Ovary (tissue), 9 donors: ENCODE results near the gene RAB15. TPM values are rescaled to one million over a fixed set of nuclear protein-coding genes. Genes with fewer than 3 reads are reported as not detected.

Source experiments
- DNase-seq, 5 donors: peaks; one replicate each; pipeline ENCODE4 v3.0.0-alpha.2; 2019 to 2020
- H3K27ac ChIP-seq, 2 donors: fragments of 200-600 bp; one replicate each; pipeline versions ENCODE4 v1.5.1 to v1.8.0; 2019 to 2022
- H3K27me3 ChIP-seq: fragments of 200-600 bp; one replicate; pipeline ENCODE4 v1.8.0; 2022
- H3K36me3 ChIP-seq: fragments of 200-600 bp; sonication (generic); one replicate; pipeline ENCODE4 v1.5.1; 2019
- H3K4me1 ChIP-seq: one replicate; pipeline ENCODE4 v1.8.1; 2013; ENCODE audit warnings: mild to moderate bottlenecking, moderate library complexity; ENCODE audit not compliant: insufficient read depth
- H3K4me3 ChIP-seq: fragments of 200-600 bp; sonication (generic); one replicate; pipeline ENCODE4 v1.5.1; 2017
- H3K9me3 ChIP-seq, 2 donors: fragments of 200-600 bp in 1 of 2; sonication (generic) in 1 of 2; one replicate each; pipeline versions ENCODE4 v1.5.1 to v1.8.1; 2013 to 2019; ENCODE audit warnings: mild to moderate bottlenecking in 1 of 2, moderate library complexity in 1 of 2
- CTCF ChIP-seq, 3 donors: fragments of 450-650 bp in 2 of 3; fragments of 200-600 bp in 1 of 3; IDR thresholded peaks; one replicate each; pipeline versions ENCODE4 v1.5.1 to v1.8.0; 2016 to 2022; ENCODE audit warnings: antibody characterized with exemption in 3 of 3, mild to moderate bottlenecking in 1 of 3
- EP300 ChIP-seq: sonication (generic); formaldehyde crosslinking; IDR thresholded peaks from one replicate; pipeline ENCODE4 v1.6.1; 2017; ENCODE audit warnings: antibody characterized with exemption
- POLR2A ChIP-seq: fragments of 450-650 bp; IDR thresholded peaks from one replicate; pipeline ENCODE4 v1.6.1; 2017; ENCODE audit warnings: antibody characterized with exemption, mild to moderate bottlenecking, moderate library complexity
- WGBS, 3 donors: extraction: QIAGEN DNeasy Blood & Tissue Kit in 1 of 3; methylation state at CpG; one replicate each; pipeline versions ENCODE4 v1.1.5 to v1.1.7; 2013 to 2017; 5-methylcytosine and 5-hydroxymethylcytosine counted together
- intact Hi-C, 4 donors: fragments of 100-400 bp; cut with DNase I; formaldehyde crosslinking; loops; one replicate each; pipeline versions ENCODE4 v1.11.0 to v1.15.1; 2022 to 2023
- polyA plus RNA-seq, 2 donors: library from polyadenylated mRNA; stranded (reverse); fragments of 200-250 nt in 1 of 2; fragments of 350-450 nt in 1 of 2; fragmentation: Illumina TruSeq in 1 of 2; extraction: RNeasy Lipid Tissue Mini Kit (QIAGEN cat#74804) in 1 of 2; gene quantifications; one replicate each; pipeline ENCODE4 v1.2.3, GENCODE V29; 2013 to 2014
- total RNA-seq, 7 donors: library from RNA; depleted of rRNA in 2 of 7; stranded (reverse); fragments of >200 nt in 2 of 7; fragmentation: NEBNext Ultra II Directional in 3 of 7; extraction: Animal tissue kit (Norgen Biotek cat#: 25700) in 3 of 7; gene quantifications; one replicate each; pipeline versions ENCODE4 v1.1.0 to v1.2.4, GENCODE V29; 2016 to 2023
- donor health status: DM: no; HTN: no; CAD: no; lungs with moderate emphysema.
- donor health status: DM: no; HTN: no; CAD: no.
- donor health status: Bipolar disorder and iron deficiency.
- donor health status: DM: yes; HTN: yes; CAD: no.
- donor health status: DM: no; HTN: no; CAD: no.
- donor health status: DM: yes; HTN: yes; CAD: no.

RAB15 gene
- total and polyA plus RNA-seq, 9 donors: 0.83 to 5.7 (median 2.5) TPM

GRCh38 chr14:64958201-64958600, 13.9 kb downstream of the RAB15 start:
- intact Hi-C loops: no loop called here
- no peaks in the 10 kb centered on the region for H3K27me3 ChIP-seq
- no peaks in the 10 kb centered on the region for H3K4me1 ChIP-seq
- no peaks in the 10 kb centered on the region for H3K9me3 ChIP-seq
- DNase-seq: no peak
- 93 to 97% (median 95%) methylated on average over 2 of the region's 2 CpGs for WGBS, 3 donors
- no peak for TF ChIP-seq POLR2A
- TF ChIP-seq EP300: no peak
- TF ChIP-seq CTCF (IDR thresholded peaks at IDR 0.05): no peak
- H3K27ac ChIP-seq: no peak overlapping the region
- no peaks in the 10 kb centered on the region for H3K36me3 ChIP-seq
- H3K4me3 ChIP-seq: no peak overlapping the region

- Histone ChIP-seq H3K4me1 (no peaks in the 10 kb centered on the region), H3K27ac (no peak overlapping the region), H3K9me3 (no peaks in the 10 kb centered on the region), H3K4me3 (no peak overlapping the region), H3K36me3 (no peaks in the 10 kb centered on the region), H3K27me3 (no peaks in the 10 kb centered on the region)
- TF ChIP-seq EP300 (no peak), POLR2A (no peak), CTCF (IDR thresholded peaks at IDR 0.05) (no peak)
- intact Hi-C loops: no loop called here
- 80 to 93% (median 91%) methylated on average over 8 of the region's 8 CpGs for WGBS, 3 donors
- no peak for DNase-seq
These were observed 15.3 kb downstream of the RAB15 start for GRCh38 chr14:64956697-64957406.

GRCh38 chr14:64955297-64955696, 16.8 kb downstream of the RAB15 start:
- no peaks in the 10 kb centered on the region for H3K27me3 ChIP-seq
- no peak overlapping the region for H3K27ac ChIP-seq
- no peaks in the 10 kb centered on the region for H3K4me1 ChIP-seq
- H3K4me3 ChIP-seq: no peak overlapping the region
- no peak for TF ChIP-seq CTCF (IDR thresholded peaks at IDR 0.05)
- TF ChIP-seq POLR2A: no peak
- TF ChIP-seq EP300: no peak
- intact Hi-C loops: no loop called here
- 79 to 87% (median 81%) methylated on average over 6 of the region's 6 CpGs for WGBS, 3 donors
- DNase-seq: no peak
- no peaks in the 10 kb centered on the region for H3K36me3 ChIP-seq
- H3K9me3 ChIP-seq: no peaks in the 10 kb centered on the region

- H3K36me3 ChIP-seq: no peaks in the 10 kb centered on the region
- intact Hi-C loops: no loop called here
- no peak for TF ChIP-seq EP300
- TF ChIP-seq CTCF (IDR thresholded peaks at IDR 0.05): no peak
- no peak for TF ChIP-seq POLR2A
- no peaks in the 10 kb centered on the region for H3K4me1 ChIP-seq
- no peak for DNase-seq
- 85 to 89% (median 87%) methylated on average over 9 of the region's 9 CpGs for WGBS, 3 donors
- H3K27me3 ChIP-seq: no peaks in the 10 kb centered on the region
- H3K9me3 ChIP-seq: no peaks in the 10 kb centered on the region
- no peak overlapping the region for H3K4me3 ChIP-seq
- H3K27ac ChIP-seq: no peak overlapping the region
These were observed 17.5 kb downstream of the RAB15 start for GRCh38 chr14:64954491-64955240.
